OCI-LY7 (cell line): ENCODE measurements around the gene GRM1. TPM values are rescaled to one million over a fixed set of nuclear protein-coding genes. Genes with fewer than 3 reads are reported as not detected.

Experiments used
- BruUV-seq: library from RNA; stranded (reverse); fragments of 400-500 nt; replicated peaks from 2 replicates; lab custom pipeline; 2021; lab: Mats Ljungman, UMichigan
- CTCF ChIA-PET: fragments of 300-600 bp; sonication (Branson Sonifier 250); formaldehyde crosslinking; loops from one replicate; lab custom pipeline; 2022; ENCODE audit warnings: antibody characterized with exemption; ENCODE audit not compliant: unreplicated experiment; lab: Charles Lee
- POLR2A ChIA-PET: fragments of 300-600 bp; sonication (Branson Sonifier 250); formaldehyde crosslinking; loops from one replicate; lab custom pipeline; 2022; ENCODE audit warnings: antibody characterized with exemption; lab: Charles Lee
- DNase-seq: peaks from one replicate; pipeline ENCODE4 v3.0.0-alpha.2; 2015; ENCODE audit warnings: low spot score
- H2AFZ ChIP-seq: fragments of 200-600 bp; sonication (generic), shearing (Covaris generic); 2 replicates; pipeline ENCODE4 v1.6.1; 2014; ENCODE audit warnings: mild to moderate bottlenecking, antibody characterized with exemption, low read length, moderate library complexity
- H3K27ac ChIP-seq: fragments of 200-600 bp; sonication (generic); 2 replicates; pipeline ENCODE4 v1.5.1; 2014; ENCODE audit warnings: mixed run types, low read depth, mild to moderate bottlenecking, moderate library complexity, low read length, inconsistent platforms; ENCODE audit not compliant: poor library complexity, severe bottlenecking
- H3K36me3 ChIP-seq: fragments of 200-600 bp; sonication (generic); 2 replicates; pipeline ENCODE4 v1.6.1; 2014; ENCODE audit warnings: mild to moderate bottlenecking, antibody characterized with exemption, low read length, moderate library complexity, mixed read lengths; ENCODE audit not compliant: insufficient read depth
- H3K4me1 ChIP-seq: fragments of 200-600 bp; sonication (generic); 2 replicates; pipeline ENCODE4 v1.5.1; 2014; ENCODE audit warnings: mild to moderate bottlenecking, low read length; ENCODE audit not compliant: insufficient read depth, poor library complexity, severe bottlenecking
- H3K4me2 ChIP-seq: fragments of 200-600 bp; sonication (generic); 2 replicates; pipeline ENCODE4 v1.6.1; 2014; ENCODE audit warnings: mild to moderate bottlenecking, low read length
- H3K4me3 ChIP-seq: fragments of 200-600 bp; sonication (generic); 2 replicates; pipeline ENCODE4 v1.5.1; 2014; ENCODE audit warnings: mild to moderate bottlenecking, low read depth, low read length; ENCODE audit not compliant: poor library complexity, severe bottlenecking
- H3K79me2 ChIP-seq: fragments of 200-600 bp; sonication (generic); 2 replicates; pipeline ENCODE4 v1.6.1; 2016; ENCODE audit warnings: low read depth, mild to moderate bottlenecking, low read length, moderate library complexity, mixed read lengths; ENCODE audit not compliant: insufficient read depth
- H3K9me2 ChIP-seq: fragments of 200-600 bp; sonication (generic); 2 replicates; pipeline ENCODE4 v1.6.1; 2016; ENCODE audit warnings: mild to moderate bottlenecking, low read length, mixed read lengths; ENCODE audit not compliant: insufficient read depth
- H3K9me3 ChIP-seq: fragments of 200-600 bp; sonication (generic); 2 replicates; pipeline ENCODE4 v1.6.1; 2014; ENCODE audit warnings: mild to moderate bottlenecking, mixed run types, low read length, mixed read lengths
- H4K20me1 ChIP-seq: fragments of 200-600 bp; sonication (generic); 2 replicates; pipeline ENCODE4 v1.6.1; 2014; ENCODE audit warnings: mild to moderate bottlenecking, antibody characterized with exemption, low read length, moderate library complexity, mixed read lengths; ENCODE audit not compliant: insufficient read depth
- EZH2phosphoT487 ChIP-seq: fragments of 200-600 bp; sonication (generic); IDR thresholded peaks from 2 replicates; pipeline ENCODE4 v1.6.1; 2018; ENCODE audit warnings: low read depth, borderline replicate concordance, mild to moderate bottlenecking, mixed run types, antibody characterized with exemption, low read length, moderate library complexity, mixed read lengths
- intact Hi-C: fragments of 100-400 bp; cut with micrococcal nuclease; formaldehyde crosslinking; loops from one replicate; pipeline ENCODE4 v1.10.0; 2022; ENCODE audit not compliant: unreplicated experiment
- total RNA-seq, 2 experiments: library from RNA; depleted of rRNA in 1 of 2; stranded (reverse); fragments of >200 nt in 1 of 2; shearing (Covaris generic) in 1 of 2; gene quantifications; 2 replicates each; pipeline ENCODE4 v1.2.3, GENCODE V29; 2014 to 2022
- TF ChIP-seq, protein P1 (sequence below): fragments of 200-600 bp; sonication (generic); conservative IDR thresholded peaks from 2 replicates; pipeline ENCODE4 v1.5.1; 2014; ENCODE audit warnings: mild to moderate bottlenecking, antibody characterized with exemption, low read length, moderate library complexity, mixed read lengths

GRM1 gene
- total RNA-seq, 2 experiments from 2014 or later = not detected

DNA sequence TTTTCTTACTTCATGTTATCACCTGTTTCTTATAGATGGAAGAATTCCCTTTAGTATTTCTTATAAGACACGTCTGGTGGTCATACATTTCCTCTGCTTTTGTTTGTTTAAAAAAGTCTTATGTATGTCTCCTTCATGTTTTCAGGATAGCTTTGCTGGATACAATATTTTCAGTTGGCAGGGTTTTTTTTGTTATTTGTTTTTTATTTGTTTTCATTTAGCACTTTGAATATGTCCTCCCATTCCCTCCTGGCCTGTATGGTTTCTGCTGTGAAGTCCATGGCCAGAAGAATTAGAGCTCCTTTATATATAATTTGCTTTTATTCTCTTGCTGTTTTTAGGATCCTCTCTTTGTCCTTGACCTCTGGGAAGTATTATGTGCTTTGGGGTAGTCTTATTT is 432.1 kb downstream of the GRM1 start:
- TF ChIP-seq, protein P1, sequence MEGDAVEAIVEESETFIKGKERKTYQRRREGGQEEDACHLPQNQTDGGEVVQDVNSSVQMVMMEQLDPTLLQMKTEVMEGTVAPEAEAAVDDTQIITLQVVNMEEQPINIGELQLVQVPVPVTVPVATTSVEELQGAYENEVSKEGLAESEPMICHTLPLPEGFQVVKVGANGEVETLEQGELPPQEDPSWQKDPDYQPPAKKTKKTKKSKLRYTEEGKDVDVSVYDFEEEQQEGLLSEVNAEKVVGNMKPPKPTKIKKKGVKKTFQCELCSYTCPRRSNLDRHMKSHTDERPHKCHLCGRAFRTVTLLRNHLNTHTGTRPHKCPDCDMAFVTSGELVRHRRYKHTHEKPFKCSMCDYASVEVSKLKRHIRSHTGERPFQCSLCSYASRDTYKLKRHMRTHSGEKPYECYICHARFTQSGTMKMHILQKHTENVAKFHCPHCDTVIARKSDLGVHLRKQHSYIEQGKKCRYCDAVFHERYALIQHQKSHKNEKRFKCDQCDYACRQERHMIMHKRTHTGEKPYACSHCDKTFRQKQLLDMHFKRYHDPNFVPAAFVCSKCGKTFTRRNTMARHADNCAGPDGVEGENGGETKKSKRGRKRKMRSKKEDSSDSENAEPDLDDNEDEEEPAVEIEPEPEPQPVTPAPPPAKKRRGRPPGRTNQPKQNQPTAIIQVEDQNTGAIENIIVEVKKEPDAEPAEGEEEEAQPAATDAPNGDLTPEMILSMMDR = no peak
- Histone ChIP-seq H2AFZ (no peak overlapping the region), H3K79me2 (no peaks in the 10 kb centered on the region), H3K9me2 (no peaks in the 10 kb centered on the region), H3K27ac (no peak overlapping the region), H3K9me3 (no peaks in the 10 kb centered on the region), H3K4me3 (no peak overlapping the region), H3K36me3 (no peaks in the 10 kb centered on the region), H3K4me2 (no peak overlapping the region), H3K4me1 (no peaks in the 10 kb centered on the region), H4K20me1 (no peaks in the 10 kb centered on the region)
- ChIA-PET CTCF (no interaction called here), POLR2A (interaction anchor here (1.1 kb wide), 1 partner anchor 18 kb away, joined by 4 read pairs; no protein-coding TSS in a partner anchor)
- no TSS peak for BruUV-seq
- no peak for DNase-seq
- intact Hi-C loops = no loop called here

DNA sequence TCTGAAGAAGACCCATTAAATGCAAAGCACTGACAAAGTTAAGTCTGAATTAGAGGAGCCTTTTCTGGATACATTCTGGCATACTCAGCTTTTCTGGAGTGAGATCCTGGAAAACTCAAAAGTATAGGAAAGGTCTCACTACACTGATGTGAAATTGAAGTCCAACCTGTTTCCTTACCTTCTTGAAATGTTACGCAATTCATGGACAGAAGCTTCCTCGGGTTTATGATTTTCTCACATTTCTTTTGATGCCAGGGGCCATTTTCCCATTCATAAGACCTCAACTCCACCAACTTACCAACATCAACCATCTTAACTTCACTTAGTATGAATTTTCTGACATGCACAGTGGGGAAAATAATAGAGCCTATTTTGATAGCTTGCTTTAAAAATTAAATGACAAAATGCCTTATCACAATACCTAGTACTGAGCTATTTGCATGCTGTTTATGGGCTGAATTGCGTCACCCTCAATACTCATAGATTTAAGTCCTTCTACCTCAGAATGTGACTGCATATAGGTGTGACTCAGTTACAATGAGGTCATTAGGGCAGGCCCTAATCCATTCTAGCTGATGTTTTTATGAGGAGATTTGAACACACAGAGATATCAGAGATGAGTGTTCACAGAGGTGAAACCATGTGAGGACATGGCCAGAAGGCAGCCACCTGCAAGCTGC is 441.4 kb downstream of the GRM1 start:
- Histone ChIP-seq H3K4me2 (no peak overlapping the region), H4K20me1 (no peaks in the 10 kb centered on the region), H3K4me3 (no peak overlapping the region), H3K9me2 (no peaks in the 10 kb centered on the region), H3K27ac (no peak overlapping the region), H3K9me3 (no peaks in the 10 kb centered on the region), H3K4me1 (no peaks in the 10 kb centered on the region), H3K79me2 (no peaks in the 10 kb centered on the region), H3K36me3 (no peaks in the 10 kb centered on the region), H2AFZ (no peak overlapping the region)
- intact Hi-C loops = no loop called here
- no peak for DNase-seq
- ChIA-PET POLR2A (no interaction called here), CTCF (no interaction called here)
- no TSS peak for BruUV-seq
- no peak for TF ChIP-seq EZH2phosphoT487
- TF ChIP-seq, protein P1 = no peak

DNA sequence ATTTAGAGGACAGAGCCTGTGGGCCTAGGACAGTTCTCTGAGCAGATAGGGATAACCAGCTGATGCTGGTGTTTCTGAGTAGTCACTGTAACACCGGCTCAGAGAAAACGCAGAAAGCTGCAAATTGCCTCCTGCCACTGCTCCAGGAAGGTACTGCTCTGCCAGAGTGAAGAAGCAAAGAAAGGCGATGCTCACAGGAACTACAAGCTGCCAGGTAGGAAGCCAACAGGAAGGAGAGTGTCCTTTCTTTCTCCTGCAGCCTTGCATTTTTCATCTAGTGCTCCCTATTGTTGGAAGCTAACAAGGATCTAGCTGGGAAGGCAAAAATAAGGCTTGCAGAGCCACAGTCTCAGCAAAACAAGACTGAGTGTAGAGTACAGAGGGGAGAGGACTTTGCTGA is 444.1 kb downstream of the GRM1 start:
- TF ChIP-seq EZH2phosphoT487 = no peak
- TF ChIP-seq, protein P1 = no peak
- CTCF ChIA-PET = no interaction called here
- DNase-seq = no peak

More for the DNA sequence above, 444.1 kb downstream of the GRM1 start:
- Histone ChIP-seq H3K4me1 (no peaks in the 10 kb centered on the region), H3K36me3 (no peaks in the 10 kb centered on the region), H2AFZ (no peak overlapping the region), H3K79me2 (no peaks in the 10 kb centered on the region), H3K27ac (no peak overlapping the region), H3K4me3 (no peak overlapping the region), H3K9me2 (no peaks in the 10 kb centered on the region), H4K20me1 (no peaks in the 10 kb centered on the region), H3K4me2 (no peak overlapping the region), H3K9me3 (no peaks in the 10 kb centered on the region)
- BruUV-seq = no TSS peak
- POLR2A ChIA-PET = no interaction called here
- intact Hi-C loops = no loop called here
